Measurements from ENCODE around the gene RAI1. TPM values are rescaled to one million over a fixed set of nuclear protein-coding genes. Genes with fewer than 3 reads are reported as not detected.

The RAI1 gene
- total and polyA plus RNA-seq, 2 of the 13 experiments (the other 11 are each of a cell fraction or from before 2014, with no cell fraction given) = 3.4 to 5.2 TPM

DNA sequence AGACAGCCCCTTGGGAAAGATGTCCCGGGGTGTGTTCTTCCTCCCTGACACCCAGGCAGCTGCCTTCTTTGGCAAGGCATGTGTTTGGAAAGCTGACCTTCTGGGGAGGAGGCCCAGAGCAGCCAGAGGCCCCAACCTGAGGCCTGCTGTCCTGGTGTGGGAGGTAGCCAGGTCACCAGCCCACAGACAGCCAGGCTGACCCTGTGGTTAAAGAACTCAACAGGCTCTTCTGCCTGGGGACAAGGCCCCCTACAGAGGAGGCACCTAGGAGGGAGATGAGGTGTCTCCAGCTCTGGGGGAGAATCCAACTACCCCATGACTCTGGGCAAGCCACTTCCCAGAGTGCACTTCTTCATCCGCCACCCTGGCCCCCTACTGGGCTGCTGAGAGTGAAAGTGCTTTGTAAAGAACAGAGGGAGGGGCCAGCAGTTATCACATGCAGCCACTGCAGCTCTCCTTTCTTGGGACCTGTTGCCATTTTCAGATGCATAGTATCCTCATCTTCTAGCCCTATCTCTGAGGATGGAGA lies 168.7 kb downstream of the RAI1 start:
- DNase-seq (ENCODE audit: low spot score) = peak; percentile 62
- TF ChIP-seq NKX3-1 (CRISPR knock-in tag; IDR thresholded peaks at IDR 0.05) (no peak), ZNF367 (CRISPR knock-in tag; IDR thresholded peaks at IDR 0.05; ENCODE audit: borderline replicate concordance) (no peak), ZNF180 (CRISPR knock-in tag; IDR thresholded peaks at IDR 0.05; ENCODE audit: borderline replicate concordance, low read depth) (no peak), ARNT2 (CRISPR knock-in tag; IDR thresholded peaks at IDR 0.05; ENCODE audit: low read depth) (no peak), ZNF766 (CRISPR knock-in tag; IDR thresholded peaks at IDR 0.05; ENCODE audit: borderline replicate concordance) (no peak), ONECUT2 (CRISPR knock-in tag; IDR thresholded peaks at IDR 0.05) (no peak), ZBTB38 (CRISPR knock-in tag; IDR thresholded peaks at IDR 0.05) (peak; percentile 56), SAP130 (CRISPR knock-in tag; IDR thresholded peaks at IDR 0.05; ENCODE audit: low read depth) (peak; percentile 42; the same call in 1 of the 2 replicates)
- TF ChIP-seq, protein P1, sequence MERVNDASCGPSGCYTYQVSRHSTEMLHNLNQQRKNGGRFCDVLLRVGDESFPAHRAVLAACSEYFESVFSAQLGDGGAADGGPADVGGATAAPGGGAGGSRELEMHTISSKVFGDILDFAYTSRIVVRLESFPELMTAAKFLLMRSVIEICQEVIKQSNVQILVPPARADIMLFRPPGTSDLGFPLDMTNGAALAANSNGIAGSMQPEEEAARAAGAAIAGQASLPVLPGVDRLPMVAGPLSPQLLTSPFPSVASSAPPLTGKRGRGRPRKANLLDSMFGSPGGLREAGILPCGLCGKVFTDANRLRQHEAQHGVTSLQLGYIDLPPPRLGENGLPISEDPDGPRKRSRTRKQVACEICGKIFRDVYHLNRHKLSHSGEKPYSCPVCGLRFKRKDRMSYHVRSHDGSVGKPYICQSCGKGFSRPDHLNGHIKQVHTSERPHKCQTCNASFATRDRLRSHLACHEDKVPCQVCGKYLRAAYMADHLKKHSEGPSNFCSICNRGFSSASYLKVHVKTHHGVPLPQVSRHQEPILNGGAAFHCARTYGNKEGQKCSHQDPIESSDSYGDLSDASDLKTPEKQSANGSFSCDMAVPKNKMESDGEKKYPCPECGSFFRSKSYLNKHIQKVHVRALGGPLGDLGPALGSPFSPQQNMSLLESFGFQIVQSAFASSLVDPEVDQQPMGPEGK (CRISPR knock-in tag; IDR thresholded peaks at IDR 0.05) = peak; percentile 61; the same call in 1 of the 2 replicates
- TF ChIP-seq, protein P2, sequence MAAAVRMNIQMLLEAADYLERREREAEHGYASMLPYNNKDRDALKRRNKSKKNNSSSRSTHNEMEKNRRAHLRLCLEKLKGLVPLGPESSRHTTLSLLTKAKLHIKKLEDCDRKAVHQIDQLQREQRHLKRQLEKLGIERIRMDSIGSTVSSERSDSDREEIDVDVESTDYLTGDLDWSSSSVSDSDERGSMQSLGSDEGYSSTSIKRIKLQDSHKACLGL (CRISPR knock-in tag; IDR thresholded peaks at IDR 0.05) = no peak
- TF ChIP-seq, protein P3, sequence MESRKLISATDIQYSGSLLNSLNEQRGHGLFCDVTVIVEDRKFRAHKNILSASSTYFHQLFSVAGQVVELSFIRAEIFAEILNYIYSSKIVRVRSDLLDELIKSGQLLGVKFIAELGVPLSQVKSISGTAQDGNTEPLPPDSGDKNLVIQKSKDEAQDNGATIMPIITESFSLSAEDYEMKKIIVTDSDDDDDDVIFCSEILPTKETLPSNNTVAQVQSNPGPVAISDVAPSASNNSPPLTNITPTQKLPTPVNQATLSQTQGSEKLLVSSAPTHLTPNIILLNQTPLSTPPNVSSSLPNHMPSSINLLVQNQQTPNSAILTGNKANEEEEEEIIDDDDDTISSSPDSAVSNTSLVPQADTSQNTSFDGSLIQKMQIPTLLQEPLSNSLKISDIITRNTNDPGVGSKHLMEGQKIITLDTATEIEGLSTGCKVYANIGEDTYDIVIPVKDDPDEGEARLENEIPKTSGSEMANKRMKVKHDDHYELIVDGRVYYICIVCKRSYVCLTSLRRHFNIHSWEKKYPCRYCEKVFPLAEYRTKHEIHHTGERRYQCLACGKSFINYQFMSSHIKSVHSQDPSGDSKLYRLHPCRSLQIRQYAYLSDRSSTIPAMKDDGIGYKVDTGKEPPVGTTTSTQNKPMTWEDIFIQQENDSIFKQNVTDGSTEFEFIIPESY (CRISPR knock-in tag; IDR thresholded peaks at IDR 0.05) = peak; percentile 95
- TF ChIP-seq, protein P4, sequence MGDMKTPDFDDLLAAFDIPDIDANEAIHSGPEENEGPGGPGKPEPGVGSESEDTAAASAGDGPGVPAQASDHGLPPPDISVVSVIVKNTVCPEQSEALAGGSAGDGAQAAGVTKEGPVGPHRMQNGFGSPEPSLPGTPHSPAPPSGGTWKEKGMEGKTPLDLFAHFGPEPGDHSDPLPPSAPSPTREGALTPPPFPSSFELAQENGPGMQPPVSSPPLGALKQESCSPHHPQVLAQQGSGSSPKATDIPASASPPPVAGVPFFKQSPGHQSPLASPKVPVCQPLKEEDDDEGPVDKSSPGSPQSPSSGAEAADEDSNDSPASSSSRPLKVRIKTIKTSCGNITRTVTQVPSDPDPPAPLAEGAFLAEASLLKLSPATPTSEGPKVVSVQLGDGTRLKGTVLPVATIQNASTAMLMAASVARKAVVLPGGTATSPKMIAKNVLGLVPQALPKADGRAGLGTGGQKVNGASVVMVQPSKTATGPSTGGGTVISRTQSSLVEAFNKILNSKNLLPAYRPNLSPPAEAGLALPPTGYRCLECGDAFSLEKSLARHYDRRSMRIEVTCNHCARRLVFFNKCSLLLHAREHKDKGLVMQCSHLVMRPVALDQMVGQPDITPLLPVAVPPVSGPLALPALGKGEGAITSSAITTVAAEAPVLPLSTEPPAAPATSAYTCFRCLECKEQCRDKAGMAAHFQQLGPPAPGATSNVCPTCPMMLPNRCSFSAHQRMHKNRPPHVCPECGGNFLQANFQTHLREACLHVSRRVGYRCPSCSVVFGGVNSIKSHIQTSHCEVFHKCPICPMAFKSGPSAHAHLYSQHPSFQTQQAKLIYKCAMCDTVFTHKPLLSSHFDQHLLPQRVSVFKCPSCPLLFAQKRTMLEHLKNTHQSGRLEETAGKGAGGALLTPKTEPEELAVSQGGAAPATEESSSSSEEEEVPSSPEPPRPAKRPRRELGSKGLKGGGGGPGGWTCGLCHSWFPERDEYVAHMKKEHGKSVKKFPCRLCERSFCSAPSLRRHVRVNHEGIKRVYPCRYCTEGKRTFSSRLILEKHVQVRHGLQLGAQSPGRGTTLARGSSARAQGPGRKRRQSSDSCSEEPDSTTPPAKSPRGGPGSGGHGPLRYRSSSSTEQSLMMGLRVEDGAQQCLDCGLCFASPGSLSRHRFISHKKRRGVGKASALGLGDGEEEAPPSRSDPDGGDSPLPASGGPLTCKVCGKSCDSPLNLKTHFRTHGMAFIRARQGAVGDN (CRISPR knock-in tag; IDR thresholded peaks at IDR 0.05) = peak; percentile 53
- TF ChIP-seq, protein P5, sequence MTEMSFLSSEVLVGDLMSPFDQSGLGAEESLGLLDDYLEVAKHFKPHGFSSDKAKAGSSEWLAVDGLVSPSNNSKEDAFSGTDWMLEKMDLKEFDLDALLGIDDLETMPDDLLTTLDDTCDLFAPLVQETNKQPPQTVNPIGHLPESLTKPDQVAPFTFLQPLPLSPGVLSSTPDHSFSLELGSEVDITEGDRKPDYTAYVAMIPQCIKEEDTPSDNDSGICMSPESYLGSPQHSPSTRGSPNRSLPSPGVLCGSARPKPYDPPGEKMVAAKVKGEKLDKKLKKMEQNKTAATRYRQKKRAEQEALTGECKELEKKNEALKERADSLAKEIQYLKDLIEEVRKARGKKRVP (CRISPR knock-in tag; IDR thresholded peaks at IDR 0.05) = no peak

More for the DNA sequence above, 168.7 kb downstream of the RAI1 start:
- in situ Hi-C loops (cut with HindIII; ENCODE audit: extremely low pct_ligation_motif_present, low pct_unique_long_range_greater_than_20kb) (no loop called here), intact Hi-C loops (cut with micrococcal nuclease; ENCODE audit: unreplicated experiment) (loop anchor here (10.0 kb wide), 1 partner anchor 135 kb away; no protein-coding TSS in a partner anchor)
- Histone ChIP-seq H2AFZ (ENCODE audit: low read length) (no peak overlapping the region), H3K27me3 (ENCODE audit: control insufficient read depth in 1 of 2, insufficient read depth in 2 of 2, low read length in 2 of 2) (no peaks in the 10 kb centered on the region), H3K9ac (ENCODE audit: insufficient read depth, low read depth, low read length) (peak overlapping the region; percentile 49; the same call in 1 of the 2 replicates), H3K4me2 (ENCODE audit: low read depth, low read length) (peak overlapping the region; percentile 40), H3K9me3 (ENCODE audit: low read length) (no peaks in the 10 kb centered on the region), H3K4me3 (replicated peaks in 1 of 3; ENCODE audit: insufficient read depth in 1 of 3, low read depth in 2 of 3, low read length in 3 of 3) (0 out of 6 replicates have a peak overlapping the region, but pooled peaks of 1 of the 3 experiments have one; percentile 13), H3K79me2 (ENCODE audit: insufficient read depth, low read length) (no peaks in the 10 kb centered on the region), H3K36me3 (replicated peaks in 1 of 2; ENCODE audit: control insufficient read depth in 1 of 2, insufficient read depth in 2 of 2, low read length in 2 of 2) (no peaks in the 10 kb centered on the region), H3K4me1 (ENCODE audit: insufficient read depth, low read length) (peaks cover 51% of the 10 kb centered on the region), H4K20me1 (ENCODE audit: insufficient read depth, low read length) (no peaks in the 10 kb centered on the region), H3K27ac (ENCODE audit: extremely low read length, insufficient read depth, low read length) (peak overlapping the region; percentile 31)
- ChIA-PET POLR2A (interaction anchor here (0.6 to 6.4 kb wide), 5 partner anchors 9 to 48 kb away, joined by 4 to 51 read pairs (median 4); partner anchors contain the start of gene SREBF1), CTCF (ENCODE audit: low intra/inter-chr PET ratio, low total read pairs) (no interaction called here)
- 53% methylated on average over 2 of the region's 2 CpGs for WGBS (ENCODE audit: low lambda C conversion rate)
- no TSS peak for BruUV-seq (replicated peaks)
- FAIRE-seq (peak; percentile 55), ATAC-seq (peak; percentile 72)

All from HepG2 (cell line).